H1 (cell line): ENCODE results near the gene ECPAS. TPM values are rescaled to one million over a fixed set of nuclear protein-coding genes. Genes with fewer than 3 reads are reported as not detected.

Experiments
- BRCA1 ChIP-seq: IDR thresholded peaks from 2 replicates; pipeline ENCODE4 v1.6.1; 2012; ENCODE audit warnings: low read depth, low read length, improper control_type of control experiment
- CTBP2 ChIP-seq: IDR thresholded peaks from 2 replicates; pipeline ENCODE4 v1.7.0; 2011; ENCODE audit warnings: borderline replicate concordance, mild to moderate bottlenecking, moderate library complexity, mixed read lengths, low read length; ENCODE audit not compliant: insufficient read depth, insufficient read length
- polyA plus RNA-seq, 7 experiments: library from polyadenylated mRNA; depleted of rRNA in 3 of 7; stranded (reverse) in 5 of 7; unstranded in 2 of 7; fragments of >200 nt in 5 of 7; fragments of 200-250 nt in 2 of 7; gene quantifications; 1 replicate in 5 of 7; 2 replicates in 1 of 7; 4 replicates in 1 of 7; pipeline versions ENCODE4 v1.2.1 to v1.2.3, GENCODE V29; 2011 to 2013; ENCODE audit warnings: missing spikeins in 2 of 7, mixed read lengths in 2 of 7
- total RNA-seq: library from RNA; stranded (reverse); fragmentation: NEBNext Ultra II Directional; extraction: Animal tissue kit (Norgen Biotek cat#: 25700); gene quantifications from 2 replicates; pipeline ENCODE4 v1.2.1, GENCODE V29; 2021

ECPAS gene
- total and polyA plus RNA-seq, 2 of the 8 experiments (the other 6 are each of a cell fraction or from before 2014, with no cell fraction given), result 20.9 to 131 TPM

DNA sequence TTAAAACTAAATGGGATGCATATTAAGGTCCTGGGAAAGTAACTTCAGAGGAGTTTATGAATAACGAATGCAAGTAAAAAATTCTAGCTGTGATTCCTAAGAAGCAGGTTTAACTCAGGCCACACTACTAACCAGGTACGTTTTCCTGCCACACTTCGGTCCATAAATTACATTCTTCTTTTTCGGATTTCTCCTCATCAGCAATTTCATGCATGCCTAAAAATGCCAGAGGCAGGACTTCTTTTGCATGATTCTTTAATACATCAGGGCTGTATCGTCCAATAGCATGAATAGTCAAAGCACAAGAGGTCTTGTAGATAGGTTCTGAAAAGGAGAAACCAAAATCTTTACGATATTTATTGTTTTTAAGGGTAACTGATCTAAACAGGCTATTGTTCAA, 111.9 kb downstream of the ECPAS start (continued):
- TF ChIP-seq CTBP2 (no peak), BRCA1 (no peak)
